GM19328 (cell line): ENCODE data around the gene KLC1.
"Not testable (repeated sequence)": the region's sequence is repeated elsewhere in the genome, so short reads cannot be mapped to it uniquely, and the experiment has no call there.

Experiments used
- ATAC-seq: cut with Tn5 transposase; IDR thresholded peaks from one replicate; pipeline ENCODE4 v1.9.1; 2021; ENCODE audit warnings: mild to moderate bottlenecking, moderate library complexity; ENCODE audit not compliant: unreplicated experiment

KLC1 gene

GRCh38 chr14:103628684-103629502 lies at the start of gene KLC1:
Gene KLC1 (plus strand): TSS chr14:103629211. CDS start chr14:103654565, 25,354 bp downstream.
- peak; percentile 58 for ATAC-seq

DNA sequence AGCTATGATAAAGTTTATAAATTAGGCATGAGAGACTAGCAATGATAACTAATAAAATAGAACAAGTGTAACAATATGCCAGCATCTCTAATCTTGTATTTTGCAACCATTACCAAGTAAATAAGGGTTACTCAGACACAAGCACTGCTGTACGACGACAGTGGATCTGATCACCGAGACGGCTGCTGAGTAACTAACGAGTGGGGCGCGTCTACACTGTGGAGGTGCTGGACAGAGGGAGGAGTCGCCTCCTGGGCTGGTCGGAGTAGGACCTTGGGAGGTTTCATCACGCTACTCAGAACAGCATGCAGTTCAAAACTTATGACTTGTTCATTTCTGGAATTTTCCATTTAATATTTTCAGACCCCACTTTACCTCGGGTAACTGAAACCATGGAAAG lies 47.8 kb upstream of the KLC1 start:
- no peak for ATAC-seq

- no peak for ATAC-seq
These were observed 46.9 kb upstream of the KLC1 start for GRCh38 chr14:103581954-103582703.

GRCh38 chr14:103584326-103584915 lies 44.6 kb upstream of the KLC1 start:
- no peak for ATAC-seq

- ATAC-seq, result peak; percentile 87
These were observed 35.4 kb upstream of the KLC1 start for GRCh38 chr14:103593577-103593976.

DNA sequence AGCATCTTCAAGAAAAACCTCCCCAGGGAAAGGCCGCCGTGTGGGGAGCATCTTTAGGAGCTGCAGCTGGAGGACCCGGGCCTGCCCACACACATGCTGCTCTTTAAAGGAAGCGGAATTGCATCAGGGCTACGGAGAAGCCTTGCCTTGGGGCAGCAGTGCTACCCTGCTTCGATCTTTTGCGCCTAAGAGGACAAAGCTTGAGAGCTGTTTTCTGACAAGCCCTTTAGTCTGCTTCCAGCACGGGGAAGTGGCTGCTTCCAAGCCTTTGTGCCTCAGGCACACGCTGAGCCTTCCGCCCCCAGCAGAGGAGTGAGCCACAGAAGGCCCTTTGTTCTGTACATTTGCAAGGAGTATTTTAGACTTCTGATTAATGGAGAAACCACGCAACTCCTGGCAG lies 34.7 kb upstream of the KLC1 start:
- ATAC-seq, result no peak

DNA sequence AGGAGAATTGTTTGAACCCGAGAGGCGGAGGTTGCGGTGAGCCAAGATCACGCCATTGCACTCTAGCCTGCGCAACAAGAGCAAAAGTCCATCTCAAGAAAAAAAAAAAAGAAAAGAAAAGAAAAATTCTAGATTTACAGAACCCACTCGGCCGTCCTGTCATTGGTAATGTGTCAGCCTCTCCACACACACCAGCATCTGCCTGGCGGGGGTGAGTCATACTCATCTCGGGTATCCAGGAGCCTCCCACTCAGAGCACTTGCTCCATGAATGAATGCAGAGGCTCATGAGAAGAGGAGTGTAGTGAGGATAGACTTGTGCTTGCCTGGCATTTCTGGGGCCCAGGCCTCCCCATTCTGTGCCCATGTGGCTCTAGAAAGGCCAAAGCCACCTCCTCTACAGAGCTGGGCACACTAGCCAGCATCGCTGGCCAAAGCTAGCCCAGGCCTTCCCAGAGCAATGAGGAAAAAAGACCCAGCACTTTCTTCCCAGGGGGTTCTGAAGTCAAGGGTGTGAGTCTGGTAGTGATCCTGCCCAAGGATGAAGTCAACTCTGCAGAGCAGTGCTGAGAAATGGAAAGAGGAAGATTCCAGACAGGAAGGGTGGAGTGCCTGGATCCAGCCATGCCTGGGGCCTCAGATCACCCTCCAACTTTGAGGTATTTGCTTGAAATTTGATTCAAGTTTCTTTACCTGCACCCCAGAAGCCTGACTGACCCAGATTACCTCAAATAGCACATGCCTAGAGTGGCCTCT lies 31.2 kb upstream of the KLC1 start:
- no peak for ATAC-seq

- no peak for ATAC-seq
These were observed 28.5 kb upstream of the KLC1 start for GRCh38 chr14:103600503-103600902.

DNA sequence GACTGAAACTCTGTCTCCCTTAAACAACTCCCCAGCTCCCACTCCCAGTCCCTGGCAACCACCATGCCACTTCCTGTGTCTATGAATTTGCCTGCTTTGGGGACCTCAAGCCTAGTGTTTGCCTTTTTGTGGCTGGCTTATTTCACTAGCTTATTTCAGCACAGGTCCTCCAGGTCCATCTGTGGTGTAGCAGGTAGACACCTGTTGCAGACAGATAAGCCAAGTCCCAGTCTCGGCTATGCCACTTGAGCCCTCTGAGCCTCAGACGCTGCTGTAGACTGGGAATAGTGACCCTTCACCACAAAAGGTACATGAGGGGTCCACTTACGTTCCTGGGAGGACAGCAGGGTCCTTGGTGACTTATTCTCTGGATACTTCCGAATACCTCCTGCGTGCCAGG lies 24.4 kb upstream of the KLC1 start:
- ATAC-seq, result no peak

DNA sequence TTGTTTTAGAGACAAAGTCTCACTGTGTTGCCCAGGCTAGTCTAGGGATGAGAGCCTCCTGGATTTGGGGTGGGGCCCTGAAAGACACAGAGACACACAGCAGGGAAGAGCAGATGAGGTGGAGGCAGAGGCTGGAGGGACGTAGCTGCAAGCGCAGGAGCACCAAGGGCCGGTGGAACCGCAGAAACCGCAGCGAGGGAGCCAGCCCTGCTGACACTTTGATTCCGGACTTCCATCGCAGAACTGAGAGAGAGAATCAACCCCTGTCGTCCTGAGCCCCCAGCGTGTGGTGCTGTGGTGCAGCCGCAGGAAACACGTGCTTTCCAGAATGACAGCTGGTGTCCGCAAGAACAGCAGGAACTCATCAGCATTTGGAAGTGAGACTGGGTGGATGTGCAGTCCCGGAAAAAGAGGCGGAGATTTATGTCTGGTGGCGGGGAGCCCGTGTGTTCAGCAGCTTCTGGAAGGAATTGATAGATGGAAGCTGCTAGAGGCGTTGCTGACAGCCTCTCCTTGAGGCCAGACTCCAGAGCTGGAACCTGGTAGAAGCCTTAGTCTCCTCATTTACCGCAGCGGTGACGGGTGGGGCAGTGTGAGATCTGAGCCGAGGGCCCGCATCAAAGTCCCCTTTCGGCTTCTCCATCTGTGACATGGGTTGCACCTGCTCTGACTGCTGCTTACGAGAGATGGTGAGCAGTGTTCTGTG lies 21.9 kb upstream of the KLC1 start:
- no peak for ATAC-seq

DNA sequence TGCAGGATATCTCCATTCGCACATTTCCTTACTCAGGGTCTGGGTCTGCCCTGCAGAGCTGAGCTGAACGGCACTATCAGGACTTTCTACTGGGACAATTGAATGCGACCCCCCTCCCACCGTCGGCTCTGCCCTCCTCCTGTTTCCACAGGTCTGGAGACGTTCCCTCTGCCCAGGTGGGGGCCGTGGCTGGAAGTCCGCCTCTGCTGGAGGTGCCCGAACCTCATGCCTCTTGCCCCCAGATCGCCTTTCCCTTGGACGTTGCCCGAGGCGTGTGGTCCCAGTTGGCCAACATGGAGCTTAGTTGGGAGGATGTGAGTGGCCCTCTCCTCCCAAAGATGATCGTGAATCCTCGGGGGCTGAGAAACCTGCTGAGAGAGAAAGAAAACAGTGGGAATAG lies 21.2 kb upstream of the KLC1 start:
- no peak for ATAC-seq

DNA sequence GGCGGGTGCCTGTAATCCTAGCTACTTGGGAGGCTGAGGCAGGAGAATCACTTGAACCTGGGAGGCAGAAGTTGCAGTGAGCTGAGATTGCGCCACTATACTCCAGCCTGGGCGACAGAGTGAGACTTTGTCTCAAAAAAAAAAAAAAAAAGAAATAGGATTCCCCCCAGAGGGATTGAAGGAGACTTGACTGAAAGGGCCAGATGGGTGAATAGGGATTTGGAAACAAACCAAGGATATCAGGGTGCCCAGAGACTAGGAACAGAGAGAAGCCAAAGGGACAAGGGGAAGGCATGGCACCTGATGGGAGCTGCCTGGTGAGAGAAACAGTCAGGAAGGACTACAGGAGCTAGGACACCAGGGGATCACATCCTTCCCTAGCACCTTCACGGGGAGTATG lies 19.9 kb upstream of the KLC1 start:
- ATAC-seq, result not testable (repeated sequence)

- ATAC-seq, result no peak
These were observed 17.8 kb upstream of the KLC1 start for GRCh38 chr14:103611215-103611614.

DNA sequence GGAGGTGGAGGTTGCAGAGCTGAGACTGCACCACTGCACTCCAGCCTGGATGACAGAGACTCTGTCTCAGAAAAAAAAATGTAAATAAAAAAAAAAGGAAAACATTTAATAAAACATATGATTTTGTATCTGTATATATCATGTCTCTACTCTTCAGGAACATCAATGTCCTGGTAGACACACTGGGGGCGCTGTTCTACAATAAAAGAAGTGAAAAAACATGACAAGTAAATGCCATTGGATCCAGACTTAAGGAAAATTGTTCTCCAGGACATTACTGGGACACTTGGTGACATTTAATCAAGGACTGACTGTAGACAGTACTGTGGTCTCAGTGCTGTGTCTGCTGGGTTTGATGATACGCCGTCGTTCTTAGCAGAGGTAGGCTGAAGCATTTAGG lies 15.5 kb upstream of the KLC1 start:
- no peak for ATAC-seq

GRCh38 chr14:103616635-103617300 lies 12.2 kb upstream of the KLC1 start:
- no peak for ATAC-seq

DNA sequence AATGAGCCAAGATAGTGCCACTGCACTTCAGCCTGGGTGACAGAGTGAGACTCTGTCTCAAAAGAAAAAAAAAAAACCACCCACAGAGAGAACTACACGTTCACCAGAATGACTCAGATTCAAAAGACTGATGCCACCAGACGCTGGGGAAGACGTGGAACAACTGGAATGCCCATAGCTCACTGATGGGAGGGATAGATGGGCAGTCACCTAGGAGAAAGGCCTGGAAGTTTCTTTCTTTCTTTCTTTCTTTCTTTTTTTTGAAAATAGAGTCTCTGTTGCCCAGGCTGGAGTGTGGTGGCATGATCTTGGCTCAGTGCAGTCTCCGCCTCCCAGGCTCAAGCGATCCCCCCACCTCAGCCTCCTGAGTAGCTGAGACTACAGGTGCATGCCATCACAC lies 10.0 kb upstream of the KLC1 start:
- ATAC-seq, result no peak

DNA sequence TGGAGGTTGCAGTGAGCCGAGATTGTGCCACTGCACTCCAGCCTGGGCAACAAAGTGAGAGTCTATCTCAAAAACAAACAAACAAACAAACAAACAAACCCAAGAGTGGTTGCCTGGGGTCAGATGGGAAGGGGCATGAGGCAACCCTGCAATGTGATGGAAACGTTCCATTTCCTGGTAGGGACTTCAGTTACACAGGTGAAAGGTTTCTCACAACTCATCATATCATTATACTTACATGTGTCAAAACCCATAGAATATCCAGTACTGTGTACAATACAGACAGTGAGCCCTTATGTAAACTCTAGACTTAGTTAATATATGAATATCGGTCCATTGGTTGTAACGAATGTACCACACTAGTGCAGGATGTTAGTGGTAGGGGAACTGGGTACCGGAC lies 7.2 kb upstream of the KLC1 start:
- ATAC-seq, result no peak

DNA sequence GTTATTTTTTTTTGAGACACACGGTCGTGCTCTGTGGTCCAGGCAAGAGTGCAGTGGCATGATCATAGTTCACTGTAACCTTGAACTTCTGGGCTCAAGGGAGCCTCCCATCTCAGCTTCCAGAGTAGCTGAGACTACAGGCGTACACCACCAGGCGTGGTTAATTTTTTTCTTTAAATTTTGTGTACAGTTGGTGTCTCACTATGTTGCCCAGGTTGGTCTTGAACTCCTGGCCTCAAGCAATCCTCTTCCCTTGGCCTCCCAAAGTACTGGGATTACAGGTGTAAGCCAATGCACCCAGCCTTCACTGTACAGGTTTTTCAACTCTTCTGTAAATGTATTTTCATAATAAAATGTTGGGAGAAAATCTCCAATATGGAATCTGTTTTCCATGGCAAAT lies 5.7 kb upstream of the KLC1 start:
- no peak for ATAC-seq

- no peak for ATAC-seq
These were observed 5.0 kb upstream of the KLC1 start for GRCh38 chr14:103623883-103624482.

DNA sequence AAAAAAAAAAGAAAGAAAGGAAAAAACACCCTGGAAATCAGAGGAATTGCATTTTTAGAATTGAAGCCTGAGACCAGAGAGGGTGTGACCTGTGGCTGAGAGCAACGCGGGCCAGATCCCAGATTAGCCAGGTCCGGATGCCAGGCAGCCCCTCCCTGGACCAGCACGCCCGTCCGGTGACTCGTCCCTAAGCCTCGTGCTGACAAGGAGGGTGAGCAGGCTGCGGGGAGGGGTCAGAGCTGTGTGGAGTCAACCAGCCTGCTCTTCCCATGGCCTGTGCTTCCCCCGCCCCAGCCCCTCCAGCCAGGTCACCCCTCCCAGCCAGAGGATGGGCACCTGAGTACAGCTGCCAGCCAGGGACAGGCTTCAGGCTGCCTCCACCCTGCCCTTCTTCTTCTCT lies 4.2 kb upstream of the KLC1 start:
- ATAC-seq, result no peak
